RWPE2 (cell line): ENCODE measurements around the gene ZNFX1.

Experiments used
- ATAC-seq: fragments of 200-7000 bp; cut with Tn5 transposase; 3 replicates; pipeline ENCODE4 v1.9.1; 2021; ENCODE audit warnings: low read depth
- DNase-seq: peaks from one replicate; pipeline ENCODE4 v3.0.0-alpha.2; 2020; ENCODE audit warnings: low spot score
- H3K27ac ChIP-seq: fragments of 450-650 bp; 2 replicates; pipeline ENCODE4 v1.5.1; 2017; ENCODE audit warnings: mild to moderate bottlenecking; ENCODE audit not compliant: poor library complexity, severe bottlenecking
- H3K27me3 ChIP-seq: fragments of 250-450 bp; sonication (Bioruptor Pico); 2 replicates; pipeline ENCODE4 v1.5.1; 2021; ENCODE audit warnings: mild to moderate bottlenecking, moderate library complexity; ENCODE audit not compliant: insufficient read depth, poor library complexity, severe bottlenecking
- H3K36me3 ChIP-seq: fragments of 250-450 bp; sonication (Bioruptor Pico); 2 replicates; pipeline ENCODE4 v1.5.1; 2020; ENCODE audit warnings: low read depth, mild to moderate bottlenecking, moderate library complexity
- H3K4me1 ChIP-seq: fragments of 250-450 bp; sonication (Bioruptor Pico); 2 replicates; pipeline ENCODE4 v1.5.1; 2021; ENCODE audit warnings: mild to moderate bottlenecking, moderate library complexity; ENCODE audit not compliant: insufficient read depth, poor library complexity, severe bottlenecking
- H3K4me3 ChIP-seq: fragments of 250-450 bp; sonication (Bioruptor Pico); 2 replicates; pipeline ENCODE4 v1.5.1; 2021; ENCODE audit warnings: mild to moderate bottlenecking, moderate library complexity; ENCODE audit not compliant: severe bottlenecking
- H3K9me3 ChIP-seq: fragments of 250-450 bp; sonication (Bioruptor Pico); 2 replicates; pipeline ENCODE4 v1.5.1; 2021; ENCODE audit warnings: mild to moderate bottlenecking, moderate library complexity; ENCODE audit not compliant: severe bottlenecking
- TF ChIP-seq, protein P1 (sequence below): fragments of 450-650 bp; IDR thresholded peaks from one replicate; pipeline ENCODE4 v1.5.1; 2017; ENCODE audit warnings: mild to moderate bottlenecking, moderate library complexity; ENCODE audit not compliant: poor library complexity, severe bottlenecking

Gene ZNFX1

DNA sequence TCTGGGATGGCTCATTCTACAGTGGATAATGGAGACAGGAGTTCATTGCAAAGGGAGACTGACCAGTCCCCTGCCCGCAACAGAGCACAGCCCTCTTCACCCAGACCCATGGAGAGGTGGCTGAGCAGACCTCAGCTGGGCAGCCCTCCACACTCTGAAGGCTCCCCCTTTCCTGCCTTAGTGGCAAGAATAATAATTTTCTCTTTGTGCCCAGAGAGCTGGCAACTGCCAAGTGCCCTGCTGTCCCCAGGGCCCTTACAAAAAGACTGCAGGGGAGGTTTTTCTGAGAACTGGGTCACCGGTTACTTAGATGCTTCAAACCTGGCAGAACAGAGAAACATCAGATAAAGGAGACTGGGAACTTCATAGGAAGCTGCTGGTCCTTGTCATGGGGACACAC lies 35.4 kb upstream of the ZNFX1 start:
- no peak overlapping the region for H3K27ac ChIP-seq
- H3K9me3 ChIP-seq, result no peaks in the 10 kb centered on the region
- no peak overlapping the region for H3K4me3 ChIP-seq
- TF ChIP-seq, protein P1, sequence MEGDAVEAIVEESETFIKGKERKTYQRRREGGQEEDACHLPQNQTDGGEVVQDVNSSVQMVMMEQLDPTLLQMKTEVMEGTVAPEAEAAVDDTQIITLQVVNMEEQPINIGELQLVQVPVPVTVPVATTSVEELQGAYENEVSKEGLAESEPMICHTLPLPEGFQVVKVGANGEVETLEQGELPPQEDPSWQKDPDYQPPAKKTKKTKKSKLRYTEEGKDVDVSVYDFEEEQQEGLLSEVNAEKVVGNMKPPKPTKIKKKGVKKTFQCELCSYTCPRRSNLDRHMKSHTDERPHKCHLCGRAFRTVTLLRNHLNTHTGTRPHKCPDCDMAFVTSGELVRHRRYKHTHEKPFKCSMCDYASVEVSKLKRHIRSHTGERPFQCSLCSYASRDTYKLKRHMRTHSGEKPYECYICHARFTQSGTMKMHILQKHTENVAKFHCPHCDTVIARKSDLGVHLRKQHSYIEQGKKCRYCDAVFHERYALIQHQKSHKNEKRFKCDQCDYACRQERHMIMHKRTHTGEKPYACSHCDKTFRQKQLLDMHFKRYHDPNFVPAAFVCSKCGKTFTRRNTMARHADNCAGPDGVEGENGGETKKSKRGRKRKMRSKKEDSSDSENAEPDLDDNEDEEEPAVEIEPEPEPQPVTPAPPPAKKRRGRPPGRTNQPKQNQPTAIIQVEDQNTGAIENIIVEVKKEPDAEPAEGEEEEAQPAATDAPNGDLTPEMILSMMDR, result no peak
- H3K27me3 ChIP-seq, result peaks cover 41% of the 10 kb centered on the region
- H3K36me3 ChIP-seq, result no peaks in the 10 kb centered on the region
- H3K4me1 ChIP-seq, result peaks cover 6% of the 10 kb centered on the region
- no peak for ATAC-seq
- no peak for DNase-seq

GRCh38 chr20:49312661-49313060 lies 34.8 kb upstream of the ZNFX1 start:
- ATAC-seq (no peak), DNase-seq (no peak)
- TF ChIP-seq, protein P1, result no peak
- peaks cover 34% of the 10 kb centered on the region for H3K27me3 ChIP-seq
- no peak overlapping the region for H3K4me3 ChIP-seq
- H3K36me3 ChIP-seq, result no peaks in the 10 kb centered on the region
- H3K27ac ChIP-seq, result no peak overlapping the region
- peaks cover 6% of the 10 kb centered on the region for H3K4me1 ChIP-seq
- no peaks in the 10 kb centered on the region for H3K9me3 ChIP-seq

- no peak for DNase-seq
- no peak overlapping the region for H3K27ac ChIP-seq
These were observed 32.8 kb upstream of the ZNFX1 start for GRCh38 chr20:49310705-49311104.

GRCh38 chr20:49308875-49309274 lies 31.0 kb upstream of the ZNFX1 start:
- DNase-seq, result no peak
- H3K4me1 ChIP-seq, result peaks cover 6% of the 10 kb centered on the region
- no peaks in the 10 kb centered on the region for H3K27me3 ChIP-seq
- H3K36me3 ChIP-seq, result no peaks in the 10 kb centered on the region
- ATAC-seq, result no peak
- TF ChIP-seq, protein P1, result no peak
- no peak overlapping the region for H3K27ac ChIP-seq
- no peaks in the 10 kb centered on the region for H3K9me3 ChIP-seq
- H3K4me3 ChIP-seq, result no peak overlapping the region

More at GRCh38 chr20:49310705-49311104, 32.8 kb upstream of the ZNFX1 start:
- peak; percentile 85 for ATAC-seq
- H3K27me3 ChIP-seq, result peaks cover 15% of the 10 kb centered on the region
- no peaks in the 10 kb centered on the region for H3K36me3 ChIP-seq
- no peak overlapping the region for H3K4me3 ChIP-seq
- TF ChIP-seq, protein P1, result no peak
- no peaks in the 10 kb centered on the region for H3K9me3 ChIP-seq
- H3K4me1 ChIP-seq, result peaks cover 6% of the 10 kb centered on the region

DNA sequence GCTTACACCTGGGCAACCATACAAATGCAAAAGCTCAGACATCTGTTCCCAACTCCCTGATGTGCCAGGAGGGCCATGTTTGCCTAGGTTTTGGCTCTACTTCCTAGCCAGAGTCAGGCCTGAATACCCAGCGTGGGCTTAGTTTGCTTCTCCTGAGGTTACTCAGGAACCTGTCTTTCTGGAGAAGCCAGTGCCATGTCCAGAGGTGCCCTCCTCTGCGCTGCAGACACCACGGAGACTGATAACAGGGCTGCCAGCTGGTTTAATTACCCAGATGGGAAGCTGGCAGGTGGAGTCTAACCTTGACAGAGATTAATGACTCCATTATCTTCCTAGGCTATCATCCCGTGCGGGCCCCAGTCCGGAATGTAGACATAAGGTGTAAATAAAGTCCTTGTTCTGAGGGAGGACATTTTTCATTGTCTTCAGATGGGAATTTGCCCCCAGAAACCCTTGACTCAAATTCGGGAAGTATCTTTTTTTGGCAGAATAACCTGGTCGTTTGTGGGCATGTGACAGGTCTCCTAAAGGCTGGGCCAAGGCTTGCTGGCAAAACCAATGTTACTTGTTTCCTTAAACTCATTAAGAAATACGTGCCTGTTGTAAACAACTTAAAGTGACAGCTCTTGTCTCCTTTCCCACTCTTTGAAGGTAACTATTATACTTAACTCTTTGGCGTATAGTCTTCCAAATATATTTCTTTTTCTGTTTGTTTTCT lies 29.2 kb upstream of the ZNFX1 start:
- H3K4me1 ChIP-seq, result peaks cover 6% of the 10 kb centered on the region
- H3K27me3 ChIP-seq, result no peaks in the 10 kb centered on the region
- ATAC-seq (0 out of 3 replicates have a peak, but pooled peaks have one; percentile 2), DNase-seq (no peak)
- H3K4me3 ChIP-seq, result no peak overlapping the region
- no peaks in the 10 kb centered on the region for H3K9me3 ChIP-seq
- H3K27ac ChIP-seq, result no peak overlapping the region
- TF ChIP-seq, protein P1, result no peak
- no peaks in the 10 kb centered on the region for H3K36me3 ChIP-seq
